T-helper 1 cell treated with Interleukin-12 subunit alpha and Interleukin-12 subunit beta and Interleukin-4 antibody, amounts not matched to agents 30 μg/mL and 1 μg/mL, for 36 hours (primary cell): ENCODE measurements around the gene MEMO1.

Experiments used
- H3K27ac Mint-ChIP-seq: one replicate; pipeline ENCODE4 v1.8.0; 2021; ENCODE audit warnings: mild to moderate bottlenecking, mixed read lengths
- H3K27me3 Mint-ChIP-seq: one replicate; pipeline ENCODE4 v1.8.0; 2021; ENCODE audit warnings: low read depth, mixed read lengths
- H3K36me3 Mint-ChIP-seq: one replicate; pipeline ENCODE4 v1.8.0; 2021; ENCODE audit warnings: low read depth, mixed read lengths
- H3K4me1 Mint-ChIP-seq: one replicate; pipeline ENCODE4 v1.8.0; 2021; ENCODE audit warnings: low read depth, mixed read lengths
- H3K4me3 Mint-ChIP-seq: one replicate; pipeline ENCODE4 v1.8.0; 2021; ENCODE audit warnings: mild to moderate bottlenecking, moderate library complexity, mixed read lengths
- H3K9me3 Mint-ChIP-seq: one replicate; pipeline ENCODE4 v1.8.0; 2021; ENCODE audit warnings: mixed read lengths

The MEMO1 gene

GRCh38 chr2:31822587-31822986, 188.2 kb downstream of the MEMO1 start:
- peaks cover 25% of the 10 kb centered on the region for H3K9me3 Mint-ChIP-seq
- H3K4me3 Mint-ChIP-seq: no peak overlapping the region
- H3K27ac Mint-ChIP-seq: no peak overlapping the region
- H3K36me3 Mint-ChIP-seq: no peaks in the 10 kb centered on the region
- peaks cover 2% of the 10 kb centered on the region for H3K27me3 Mint-ChIP-seq
- H3K4me1 Mint-ChIP-seq: no peaks in the 10 kb centered on the region
